PFSK-1 (cell line): ENCODE measurements around the gene GNAS.

Source experiments
- FOXP2 ChIP-seq: optimal IDR thresholded peaks from 2 replicates; pipeline ENCODE3; 2011; ENCODE audit warnings: borderline replicate concordance, control low read depth, inconsistent platforms; ENCODE audit not compliant: insufficient read depth; ENCODE audit errors: extremely low read length, extremely low read depth
- POLR2AphosphoS5 ChIP-seq: IDR thresholded peaks from 2 replicates; pipeline ENCODE4 v1.6.1; 2012; ENCODE audit warnings: low read depth, mild to moderate bottlenecking, control low read depth, low read length, moderate library complexity
- REST ChIP-seq, 2 experiments: IDR thresholded peaks; 2 replicates each; pipeline versions ENCODE4 v1.6.1 to v1.8.0; 2011 to 2012; ENCODE audit warnings: low read depth in 2 of 2, low read length in 2 of 2, control low read depth in 1 of 2, inconsistent platforms in 1 of 2, mild to moderate bottlenecking in 1 of 2, moderate library complexity in 1 of 2; ENCODE audit not compliant: insufficient read depth in 1 of 2
- SIN3A ChIP-seq: IDR thresholded peaks from 2 replicates; pipeline ENCODE4 v1.6.1; 2012; ENCODE audit warnings: mild to moderate bottlenecking, low read length, moderate library complexity, borderline replicate concordance; ENCODE audit not compliant: insufficient read depth
- TAF1 ChIP-seq: IDR thresholded peaks from 2 replicates; pipeline ENCODE4 v1.6.1; 2012; ENCODE audit warnings: low read length, control low read depth, borderline replicate concordance; ENCODE audit not compliant: insufficient read depth

The GNAS gene

GRCh38 chr20:58843128-58843556, 9.4 kb upstream of the GNAS start:
- TF ChIP-seq REST (IDR thresholded peaks at IDR 0.05; ENCODE audit: insufficient read depth in 1 of 2, low read depth in 2 of 2, low read length in 2 of 2) (no peak), SIN3A (no peak), POLR2AphosphoS5 (no peak), TAF1 (no peak), FOXP2 (no peak)

DNA sequence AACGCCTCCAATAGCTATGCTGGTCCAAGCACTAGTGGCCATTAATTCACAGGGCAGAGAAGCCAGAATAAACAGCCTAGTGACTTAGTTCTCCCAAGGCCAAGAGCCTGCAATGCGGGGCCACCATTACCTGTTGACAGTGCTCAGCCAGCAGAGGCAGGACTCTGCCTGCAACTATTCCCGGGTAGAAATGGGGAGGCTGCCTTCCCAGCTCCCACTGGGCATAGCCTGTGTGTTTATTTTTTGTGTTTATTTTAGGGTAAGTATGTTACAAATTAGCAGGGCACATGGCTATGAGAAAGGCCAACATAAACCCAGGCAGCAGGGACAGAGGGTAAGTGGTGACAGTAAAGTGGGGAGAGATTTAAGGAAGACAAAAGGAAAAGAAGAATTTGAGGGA, 6.8 kb upstream of the GNAS start:
- TF ChIP-seq POLR2AphosphoS5 (no peak), REST (IDR thresholded peaks at IDR 0.05; ENCODE audit: insufficient read depth in 1 of 2, low read depth in 2 of 2, low read length in 2 of 2) (no peak), FOXP2 (no peak), TAF1 (no peak), SIN3A (no peak)

DNA sequence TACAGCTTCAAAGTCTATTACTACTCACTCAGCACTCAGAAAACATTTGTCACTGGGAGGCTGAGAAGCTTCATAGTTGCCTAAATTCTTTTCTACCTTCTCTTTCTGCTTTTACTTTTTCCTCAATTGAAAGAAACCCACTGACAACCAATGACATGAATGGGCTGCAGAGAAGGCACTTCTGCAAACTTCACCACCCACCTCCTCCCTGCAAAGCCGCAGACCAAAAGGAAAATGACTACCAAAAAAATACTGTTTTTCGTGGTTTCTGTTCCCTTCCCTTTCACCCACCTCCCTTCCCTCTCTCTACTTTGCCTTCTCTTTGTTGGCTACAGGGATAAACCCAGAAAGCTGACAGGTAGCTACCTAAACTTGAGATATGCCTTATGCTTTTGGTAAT, 5.1 kb upstream of the GNAS start:
- TF ChIP-seq POLR2AphosphoS5 (no peak), REST (IDR thresholded peaks at IDR 0.05; ENCODE audit: insufficient read depth in 1 of 2, low read depth in 2 of 2, low read length in 2 of 2) (no peak), TAF1 (no peak), FOXP2 (no peak)

DNA sequence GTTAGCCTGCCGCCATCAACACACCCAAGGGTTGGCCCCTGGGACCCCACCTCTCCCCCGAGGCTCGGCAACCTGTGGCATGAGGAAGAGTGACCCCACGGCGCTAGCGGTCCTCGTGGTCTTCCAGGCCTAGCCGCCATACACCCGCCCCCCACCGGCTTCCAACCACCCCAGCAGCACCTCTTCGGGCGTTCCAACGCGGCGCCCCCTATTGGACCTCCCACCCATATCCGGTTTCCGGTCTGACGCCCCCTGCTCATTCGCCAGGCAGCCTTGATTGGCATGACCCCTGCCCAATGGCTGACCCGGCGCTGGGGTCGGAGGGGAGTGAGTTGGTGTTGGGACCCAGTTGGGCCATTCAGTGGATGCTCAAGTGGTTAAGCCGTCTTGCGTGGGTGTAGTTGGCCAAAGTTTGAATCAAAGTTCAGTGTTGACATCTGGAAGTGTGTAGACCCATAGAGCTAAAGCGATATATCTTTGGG, 1.8 kb upstream of the GNAS start, which contains the start of gene GNAS-AS1:
TSS of gene GNAS-AS1 (minus strand) at position 210 of the 482 bp plus-strand sequence.
- TF ChIP-seq FOXP2, result no peak
- TF ChIP-seq POLR2AphosphoS5, result peak; percentile 61; the same call in 1 of the 2 replicates

- TF ChIP-seq SIN3A, result no peak
- no peak for TF ChIP-seq REST (IDR thresholded peaks at IDR 0.05; ENCODE audit: insufficient read depth in 1 of 2, low read depth in 2 of 2, low read length in 2 of 2)
- TF ChIP-seq FOXP2, result no peak
- no peak for TF ChIP-seq TAF1
- no peak for TF ChIP-seq POLR2AphosphoS5
Measured at GRCh38 chr20:58851221-58851968, 1.1 kb upstream of the GNAS start.
